Esophagus muscularis mucosa (tissue), 4 donors: Measurements from ENCODE around the gene INPP5F. TPM values are rescaled to one million over a fixed set of nuclear protein-coding genes. Genes with fewer than 3 reads are reported as not detected.

Experiments
- DNase-seq: peaks from one replicate; pipeline ENCODE4 v3.0.0-alpha.2; 2017; ENCODE audit errors: extremely low spot score
- H3K27ac ChIP-seq, 4 donors: fragments of 200-600 bp; sonication (generic); replicated peaks in 1 of 4; 1 replicate in 3 of 4; 2 replicates in 1 of 4; pipeline ENCODE4 v1.5.1; 2016 to 2019; ENCODE audit warnings: mild to moderate bottlenecking in 1 of 4
- H3K27me3 ChIP-seq, 4 donors: fragments of 200-600 bp; sonication (generic); one replicate each; pipeline versions ENCODE4 v1.5.1 to v1.6.0; 2016 to 2019
- H3K36me3 ChIP-seq, 4 donors: fragments of 200-600 bp; sonication (generic); one replicate each; pipeline ENCODE4 v1.5.1; 2016 to 2019
- H3K4me1 ChIP-seq, 4 donors: fragments of 200-600 bp; sonication (generic); one replicate each; pipeline ENCODE4 v1.5.1; 2016 to 2019
- H3K4me3 ChIP-seq, 4 donors: fragments of 200-600 bp; sonication (generic); 1 replicate in 2 of 4; 2 replicates in 2 of 4; pipeline ENCODE4 v1.5.1; 2016 to 2019; ENCODE audit warnings: mild to moderate bottlenecking in 4 of 4, moderate library complexity in 1 of 4
- H3K9me3 ChIP-seq, 4 donors: fragments of 200-600 bp; sonication (generic); 1 replicate in 3 of 4; 2 replicates in 1 of 4; pipeline ENCODE4 v1.5.1; 2016 to 2019
- CTCF ChIP-seq, 3 experiments: fragments of 200-600 bp in 2 of 3; fragments of 450-650 bp in 1 of 3; sonication (generic) in 2 of 3; IDR thresholded peaks; one replicate each; pipeline ENCODE4 v1.5.1; 2017 to 2019; ENCODE audit warnings: antibody characterized with exemption in 3 of 3, mild to moderate bottlenecking in 2 of 3, moderate library complexity in 1 of 3
- EP300 ChIP-seq: sonication (generic); formaldehyde crosslinking; IDR thresholded peaks from one replicate; pipeline ENCODE4 v1.6.1; 2017; ENCODE audit warnings: antibody characterized with exemption
- POLR2A ChIP-seq: fragments of 450-650 bp; IDR thresholded peaks from one replicate; pipeline ENCODE4 v1.6.1; 2017; ENCODE audit warnings: antibody characterized with exemption, moderate library complexity, mild to moderate bottlenecking, low read depth
- POLR2AphosphoS5 ChIP-seq, 2 donors: sonication (generic); formaldehyde crosslinking; IDR thresholded peaks; one replicate each; pipeline ENCODE4 v1.6.1; 2017; ENCODE audit warnings: antibody characterized with exemption in 2 of 2
- WGBS: methylation state at CpG from one replicate; pipeline ENCODE4 v1.1.5; 2018; 5-methylcytosine and 5-hydroxymethylcytosine counted together
- intact Hi-C: fragments of 100-400 bp; cut with DNase I; formaldehyde crosslinking; loops from one replicate; pipeline ENCODE4 v1.15.1; 2023
- total RNA-seq, 4 donors: library from RNA; depleted of rRNA; stranded (reverse); fragments of >200 nt; gene quantifications; one replicate each; pipeline versions ENCODE4 v1.1.0 to v1.2.1, GENCODE V29; 2016

Gene INPP5F
- total RNA-seq, 4 donors from 2014 or later = 15.1 to 24.0 (median 19.0) TPM

- Histone ChIP-seq H3K9me3 (no peaks in the 10 kb centered on the region), H3K4me3 (no peak overlapping the region), H3K4me1 (peaks cover 0 to 4% (median 0%) of the 10 kb centered on the region in 4 donors), H3K27me3 (no peaks in the 10 kb centered on the region), H3K27ac (no peak overlapping the region), H3K36me3 (no peaks in the 10 kb centered on the region)
- 98% methylated on average over 7 of the region's 7 CpGs for WGBS
- intact Hi-C loops = no loop called here
- no peak for DNase-seq
- TF ChIP-seq POLR2AphosphoS5 (IDR thresholded peaks at IDR 0.05) (no peak), EP300 (no peak), POLR2A (no peak), CTCF (IDR thresholded peaks at IDR 0.05) (no peak)
These were observed 31.2 kb upstream of the INPP5F start for GRCh38 chr10:119694608-119695007.

- 79% methylated on average over 4 of the region's 4 CpGs for WGBS
- DNase-seq = no peak
- no peak overlapping the region for H3K4me3 ChIP-seq
- H3K4me1 ChIP-seq = peaks cover 0 to 8% (median 2%) of the 10 kb centered on the region in 4 donors
- no peaks in the 10 kb centered on the region for H3K36me3 ChIP-seq
- intact Hi-C loops = no loop called here
- no peaks in the 10 kb centered on the region for H3K9me3 ChIP-seq
- no peaks in the 10 kb centered on the region for H3K27me3 ChIP-seq
- no peak overlapping the region for H3K27ac ChIP-seq
- TF ChIP-seq POLR2AphosphoS5 (IDR thresholded peaks at IDR 0.05) (no peak), POLR2A (no peak), EP300 (no peak), CTCF (IDR thresholded peaks at IDR 0.05) (no peak)
These were observed 25.4 kb upstream of the INPP5F start for GRCh38 chr10:119700321-119700954.

GRCh38 chr10:119701861-119702260 lies 24.0 kb upstream of the INPP5F start:
- no peak for TF ChIP-seq EP300
- no peak for TF ChIP-seq CTCF (IDR thresholded peaks at IDR 0.05)
- no peak for TF ChIP-seq POLR2A
- no peak for TF ChIP-seq POLR2AphosphoS5 (IDR thresholded peaks at IDR 0.05)
- no peak overlapping the region for H3K4me3 ChIP-seq
- no peaks in the 10 kb centered on the region for H3K27me3 ChIP-seq
- intact Hi-C loops = no loop called here
- WGBS = 38% methylated on average over 7 of the region's 7 CpGs
- H3K9me3 ChIP-seq = no peaks in the 10 kb centered on the region
- H3K4me1 ChIP-seq = peaks cover 0 to 8% (median 2%) of the 10 kb centered on the region in 4 donors
- no peak overlapping the region for H3K27ac ChIP-seq
- H3K36me3 ChIP-seq = no peaks in the 10 kb centered on the region
- no peak for DNase-seq

- Histone ChIP-seq H3K4me1 (peaks cover 0 to 8% (median 0%) of the 10 kb centered on the region in 4 donors), H3K4me3 (no peak overlapping the region), H3K27me3 (no peaks in the 10 kb centered on the region), H3K27ac (no peak overlapping the region), H3K36me3 (no peaks in the 10 kb centered on the region), H3K9me3 (no peaks in the 10 kb centered on the region)
- WGBS = 83% methylated on average over 2 of the region's 2 CpGs
- intact Hi-C loops = no loop called here
- DNase-seq = no peak
- no peak for TF ChIP-seq POLR2A
- no peak for TF ChIP-seq POLR2AphosphoS5 (IDR thresholded peaks at IDR 0.05)
- no peak for TF ChIP-seq EP300
- TF ChIP-seq CTCF (IDR thresholded peaks at IDR 0.05) = no peak
These were observed 23.3 kb upstream of the INPP5F start for GRCh38 chr10:119702583-119702982.
